HepG2 (cell line): ENCODE data around the gene PRR30. TPM values are rescaled to one million over a fixed set of nuclear protein-coding genes. Genes with fewer than 3 reads are reported as not detected.

Experiments
- ASH2L ChIP-seq: fragments of 300-600, 200-600 bp; sonication (generic); IDR thresholded peaks from 2 replicates; pipeline ENCODE4 v1.7.0; 2017; ENCODE audit warnings: low read depth, mild to moderate bottlenecking, moderate library complexity, mixed read lengths, low read length; ENCODE audit not compliant: insufficient read length
- HES4 ChIP-seq: sonication (generic); formaldehyde crosslinking; IDR thresholded peaks from 2 replicates; pipeline ENCODE4 v1.9.0; 2021; ENCODE audit warnings: mild to moderate bottlenecking, missing genetic modification reagents, borderline replicate concordance
- HNF1B ChIP-seq: sonication (generic); formaldehyde crosslinking; IDR thresholded peaks from 2 replicates; pipeline ENCODE4 v1.5.1; 2020; ENCODE audit warnings: mild to moderate bottlenecking, moderate library complexity, missing genetic modification reagents
- HNRNPLL ChIP-seq: fragments of 200-400 bp; formaldehyde crosslinking; IDR thresholded peaks from 2 replicates; pipeline ENCODE4 v1.6.1; 2017; ENCODE audit warnings: mild to moderate bottlenecking, low read depth, low read length; ENCODE audit not compliant: poor library complexity, severe bottlenecking
- JUND ChIP-seq: sonication (generic); formaldehyde crosslinking; IDR thresholded peaks from 2 replicates; pipeline ENCODE4 v1.8.0; 2022; ENCODE audit warnings: mild to moderate bottlenecking, missing genetic modification reagents
- KAT2B ChIP-seq: fragments of 150-350 bp; IDR thresholded peaks from 2 replicates; pipeline ENCODE4 v1.6.1; 2014; ENCODE audit warnings: low read depth, low read length, borderline replicate concordance
- MED1 ChIP-seq: sonication (generic); formaldehyde crosslinking; IDR thresholded peaks from 2 replicates; pipeline ENCODE4 v1.4.0; 2020; ENCODE audit warnings: missing genetic modification reagents
- NCOA5 ChIP-seq: sonication (generic); formaldehyde crosslinking; IDR thresholded peaks from 2 replicates; pipeline ENCODE4 v1.4.0; 2020; ENCODE audit warnings: missing genetic modification reagents
- SRF ChIP-seq: IDR thresholded peaks from 2 replicates; pipeline ENCODE4 v1.6.1; 2011; ENCODE audit warnings: mild to moderate bottlenecking, low read depth, low read length, moderate library complexity
- TMF1 ChIP-seq: sonication (generic); formaldehyde crosslinking; IDR thresholded peaks from 2 replicates; pipeline ENCODE4 v1.8.1; 2022; ENCODE audit warnings: low read depth, missing genetic modification reagents
- ZBTB49 ChIP-seq: sonication (generic); formaldehyde crosslinking; IDR thresholded peaks from 2 replicates; pipeline ENCODE4 v1.4.0; 2020; ENCODE audit warnings: missing genetic modification reagents, borderline replicate concordance
- ZFYVE20 ChIP-seq: sonication (generic); formaldehyde crosslinking; IDR thresholded peaks from 2 replicates; pipeline ENCODE4 v1.8.0; 2023; ENCODE audit warnings: low read depth, mild to moderate bottlenecking, moderate library complexity, missing genetic modification reagents, borderline replicate concordance
- ZNF124 ChIP-seq: sonication (generic); formaldehyde crosslinking; IDR thresholded peaks from 2 replicates; pipeline ENCODE4 v1.4.0; 2020; ENCODE audit warnings: missing genetic modification reagents
- ZNF235 ChIP-seq: sonication (generic); formaldehyde crosslinking; IDR thresholded peaks from 2 replicates; pipeline ENCODE4 v1.8.1; 2023; ENCODE audit warnings: mild to moderate bottlenecking, missing genetic modification reagents, borderline replicate concordance
- ZNF513 ChIP-seq: sonication (generic); formaldehyde crosslinking; conservative IDR thresholded peaks from 2 replicates; pipeline ENCODE4 v1.5.0; 2020; ENCODE audit warnings: missing genetic modification reagents
- ZNF530 ChIP-seq: sonication (generic); formaldehyde crosslinking; IDR thresholded peaks from 2 replicates; pipeline ENCODE4 v1.5.0; 2020; ENCODE audit warnings: low read depth, mild to moderate bottlenecking, missing genetic modification reagents
- ZNF619 ChIP-seq: sonication (generic); formaldehyde crosslinking; IDR thresholded peaks from 2 replicates; pipeline ENCODE4 v1.4.0; 2020; ENCODE audit warnings: mild to moderate bottlenecking, missing genetic modification reagents
- ZNF674 ChIP-seq: sonication (generic); formaldehyde crosslinking; IDR thresholded peaks from 2 replicates; pipeline ENCODE4 v1.5.0; 2020; ENCODE audit warnings: low read depth, mild to moderate bottlenecking, missing genetic modification reagents
- ZNF749 ChIP-seq: sonication (generic); formaldehyde crosslinking; IDR thresholded peaks from 2 replicates; pipeline ENCODE4 v1.8.0; 2022; ENCODE audit warnings: mild to moderate bottlenecking, missing genetic modification reagents, moderate library complexity, borderline replicate concordance
- ZNF768 ChIP-seq: sonication (generic); formaldehyde crosslinking; IDR thresholded peaks from 2 replicates; pipeline ENCODE4 v1.4.0; 2020; ENCODE audit warnings: missing genetic modification reagents
- ZNF782 ChIP-seq: sonication (generic); formaldehyde crosslinking; IDR thresholded peaks from 2 replicates; pipeline ENCODE4 v1.4.0; 2020; ENCODE audit warnings: missing genetic modification reagents, mild to moderate bottlenecking, borderline replicate concordance
- ZSCAN21 ChIP-seq: sonication (generic); formaldehyde crosslinking; IDR thresholded peaks from 2 replicates; pipeline ENCODE4 v1.8.0; 2022; ENCODE audit warnings: mild to moderate bottlenecking, missing genetic modification reagents, moderate library complexity, borderline replicate concordance
- ZUFSP ChIP-seq: sonication (generic); formaldehyde crosslinking; IDR thresholded peaks from 2 replicates; pipeline ENCODE4 v1.9.0; 2021; ENCODE audit warnings: missing genetic modification reagents, mild to moderate bottlenecking, borderline replicate concordance
- polyA plus RNA-seq, 8 experiments: library from polyadenylated mRNA; depleted of rRNA in 3 of 8; stranded (reverse) in 7 of 8; unstranded in 1 of 8; fragments of >200 nt; fragmentation: Illumina TruSeq in 4 of 8; extraction: Trizol in 4 of 8; gene quantifications; 2 replicates each; pipeline versions ENCODE4 v1.2.1 to v1.2.3, GENCODE V29; 2011 to 2016; ENCODE audit warnings: low read depth in 4 of 8, missing spikeins in 1 of 8, mixed read lengths in 1 of 8; ENCODE audit not compliant: insufficient read depth in 1 of 8
- total RNA-seq, 5 experiments: library from RNA; depleted of rRNA; stranded (reverse); fragments of >200 nt; fragmentation: Illumina TruSeq; extraction: Trizol; gene quantifications; 2 replicates each; pipeline ENCODE4 v1.2.3, GENCODE V29; 2016; ENCODE audit warnings: low read depth in 1 of 5

The PRR30 gene
- total and polyA plus RNA-seq, 2 of the 13 experiments (the other 11 are each of a cell fraction or from before 2014, with no cell fraction given): not detected

GRCh38 chr2:27171351-27171848 is 32.2 kb upstream of the PRR30 start (continued):
- TF ChIP-seq ZBTB49 (CRISPR knock-in tag) (0 out of 2 replicates have a peak, but pooled peaks have one; percentile 78), HNF1B (CRISPR knock-in tag) (peak; percentile 96), HES4 (CRISPR knock-in tag) (no peak), NCOA5 (no peak), ZNF235 (CRISPR knock-in tag) (no peak), JUND (CRISPR knock-in tag) (peak; percentile 89), ZFYVE20 (CRISPR knock-in tag) (no peak), ZSCAN21 (CRISPR knock-in tag) (peak; percentile 63; the same call in 1 of the 2 replicates), ZNF768 (CRISPR knock-in tag) (no peak), HNRNPLL (no peak), ZNF674 (CRISPR knock-in tag) (no peak), ZNF124 (CRISPR knock-in tag) (no peak), ZNF749 (no peak), ASH2L (peak; percentile 77), KAT2B (no peak), ZUFSP (CRISPR knock-in tag) (no peak), ZNF782 (CRISPR knock-in tag) (no peak), ZNF513 (CRISPR knock-in tag) (no peak), TMF1 (CRISPR knock-in tag) (no peak), MED1 (CRISPR knock-in tag) (peak; percentile 100), ZNF530 (no peak), ZNF619 (CRISPR knock-in tag) (no peak), SRF (no peak)
